ENCODE data around the gene EVA1C.

EVA1C gene

DNA sequence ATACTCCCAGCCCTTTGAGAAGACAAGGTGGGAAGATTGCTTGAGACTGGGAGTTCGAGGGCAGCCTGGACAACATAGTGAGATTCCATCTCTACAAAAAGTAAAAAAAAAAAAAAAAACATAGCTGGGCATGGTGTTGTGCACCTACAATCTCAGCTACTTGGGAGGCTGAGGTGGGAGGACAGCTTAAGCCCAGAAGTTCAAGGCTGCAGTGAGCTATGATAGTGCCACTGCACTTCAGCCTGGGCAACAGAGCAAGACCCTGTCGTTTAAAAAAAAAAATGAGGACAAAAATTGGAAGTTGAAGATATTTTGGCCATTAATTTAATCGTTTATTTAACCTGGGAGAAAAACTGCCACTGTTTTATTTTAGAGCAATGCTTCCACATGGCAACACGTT is 20.8 kb upstream of the EVA1C start:
- DNase-seq: no peak

DNA sequence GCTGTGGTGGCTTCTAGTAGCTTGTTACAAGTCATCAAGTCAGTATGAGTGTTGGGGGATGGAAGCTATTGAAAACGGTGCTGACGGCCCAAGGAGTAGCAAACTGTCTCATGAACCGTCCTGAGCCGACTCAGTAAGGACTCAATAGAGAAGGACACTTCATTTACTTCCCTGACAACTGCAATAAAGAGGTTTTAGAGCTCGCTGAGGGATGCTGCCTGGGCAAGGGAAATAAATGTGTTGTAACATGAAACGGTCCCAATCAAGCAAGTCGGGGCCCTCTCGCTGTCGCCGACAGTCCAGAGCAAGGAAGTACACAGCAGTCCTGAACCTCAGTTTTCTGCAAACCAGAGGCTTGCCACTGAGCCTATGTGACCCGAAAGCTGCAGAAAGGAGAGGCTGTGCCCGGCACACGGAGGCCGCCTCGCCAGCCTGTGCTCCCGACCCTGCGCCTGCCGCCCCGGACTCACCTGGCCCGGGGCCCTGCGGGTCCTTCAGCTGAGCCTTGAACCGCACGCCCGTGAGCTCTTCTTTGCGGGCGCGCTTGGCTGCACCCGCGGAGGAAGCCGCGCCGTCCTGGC is 20.1 kb upstream of the EVA1C start:
- DNase-seq: no peak

DNA sequence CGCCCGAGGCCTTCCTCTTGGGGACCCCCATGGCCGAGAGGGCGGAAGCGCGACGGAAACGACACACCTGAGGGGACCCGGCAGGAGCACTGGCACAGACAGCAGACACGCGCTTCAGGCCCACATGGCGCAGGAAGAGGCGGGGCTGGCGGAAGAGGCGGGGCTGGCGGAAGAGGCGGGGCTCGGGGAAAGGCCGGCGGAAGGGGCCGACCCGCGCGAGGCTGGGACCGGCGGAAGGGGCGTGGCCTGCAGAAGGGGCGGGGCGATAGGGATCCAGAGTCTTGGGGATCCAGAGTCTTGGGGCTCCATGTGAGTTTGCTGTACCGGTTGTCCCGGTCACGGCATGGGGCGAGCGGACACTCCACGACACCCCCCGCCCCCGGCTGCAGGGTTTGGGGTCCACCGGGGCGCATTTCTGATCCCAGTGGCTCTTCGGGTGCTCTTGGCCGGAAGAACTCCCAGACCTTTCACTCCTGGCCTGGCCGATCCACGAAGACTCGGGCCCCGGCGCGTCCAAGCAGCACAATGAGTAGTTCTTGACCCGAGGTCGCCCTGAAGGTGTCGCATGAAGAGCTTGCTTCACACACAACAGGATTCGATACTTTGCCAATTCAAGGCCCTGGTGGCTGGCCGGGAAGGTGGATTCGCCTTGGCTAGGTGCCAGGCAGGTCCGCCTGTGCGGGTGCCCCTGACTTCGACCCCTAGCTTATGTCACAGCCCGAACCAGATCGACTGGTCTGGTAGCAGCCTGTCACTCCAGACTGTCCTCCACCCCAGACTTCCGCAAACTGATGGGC is 19.4 kb upstream of the EVA1C start, which contains the start of gene URB1:
TSS of gene URB1 (minus strand) at position 133 of the 797 bp plus-strand sequence. CDS start at position 31, 102 bp downstream.
- DNase-seq: no peak

DNA sequence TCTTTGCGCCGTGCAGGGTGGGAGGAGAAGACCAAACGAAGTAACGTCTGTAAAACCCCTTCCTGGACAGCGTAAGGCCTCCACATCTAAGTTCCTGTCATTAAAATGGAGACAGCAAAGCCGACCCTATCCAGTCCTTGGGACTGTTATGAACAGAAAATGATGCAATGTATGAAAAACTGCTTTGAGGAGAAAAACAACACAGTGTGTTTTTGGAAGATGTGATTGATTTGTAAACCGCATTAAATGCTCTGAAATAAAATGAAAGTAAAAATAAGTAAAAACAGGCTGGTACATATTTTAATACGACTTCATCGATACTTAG is 18.9 kb upstream of the EVA1C start:
- DNase-seq: peak; percentile 21

DNA sequence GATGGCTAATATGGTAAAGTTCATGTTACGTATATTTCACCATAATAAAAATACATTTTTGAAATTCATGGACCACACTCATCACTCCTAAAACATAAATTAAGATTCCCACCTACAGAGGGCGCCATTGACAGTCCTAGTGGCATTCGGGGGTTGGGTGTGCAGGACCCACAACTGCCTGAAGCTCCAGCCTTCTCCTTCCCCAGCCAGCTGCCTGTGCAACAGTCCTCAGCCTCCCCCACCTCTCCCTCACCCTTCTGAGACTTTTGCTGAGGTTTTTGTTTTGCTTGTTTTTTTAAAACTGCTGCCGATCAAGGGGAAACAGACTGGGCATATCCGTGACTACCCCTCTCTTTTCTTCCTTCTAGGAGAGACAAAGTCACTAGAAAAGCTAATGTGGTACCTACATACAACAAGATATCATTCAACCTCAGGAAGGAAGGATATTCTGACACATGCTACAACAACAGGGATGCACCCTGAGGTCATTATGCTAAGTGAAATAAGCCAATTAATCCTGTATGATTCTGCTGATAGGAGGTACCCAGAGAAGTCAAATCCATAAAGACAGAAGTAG is 9.2 kb upstream of the EVA1C start:
- no peak for DNase-seq

DNA sequence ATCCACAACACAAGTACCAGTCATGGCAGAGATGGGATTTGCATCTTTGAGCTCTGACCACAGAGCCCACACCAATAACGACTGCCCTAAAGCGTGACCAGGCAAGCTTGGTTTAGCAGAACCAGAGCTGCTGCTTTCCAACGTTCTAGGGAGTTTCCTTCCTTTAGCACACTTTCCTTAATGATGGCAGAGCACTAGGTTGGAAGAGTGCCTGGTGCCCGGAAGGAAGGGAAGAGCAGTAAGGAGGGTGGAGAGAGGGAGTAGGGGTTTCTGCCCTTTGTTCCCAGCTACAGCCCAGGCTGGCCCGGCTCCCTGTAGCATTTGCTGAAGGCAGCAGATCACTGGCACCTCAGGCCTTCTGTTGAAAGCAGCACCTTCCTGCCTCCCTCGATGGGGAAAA is 6.1 kb upstream of the EVA1C start:
- DNase-seq: no peak

DNA sequence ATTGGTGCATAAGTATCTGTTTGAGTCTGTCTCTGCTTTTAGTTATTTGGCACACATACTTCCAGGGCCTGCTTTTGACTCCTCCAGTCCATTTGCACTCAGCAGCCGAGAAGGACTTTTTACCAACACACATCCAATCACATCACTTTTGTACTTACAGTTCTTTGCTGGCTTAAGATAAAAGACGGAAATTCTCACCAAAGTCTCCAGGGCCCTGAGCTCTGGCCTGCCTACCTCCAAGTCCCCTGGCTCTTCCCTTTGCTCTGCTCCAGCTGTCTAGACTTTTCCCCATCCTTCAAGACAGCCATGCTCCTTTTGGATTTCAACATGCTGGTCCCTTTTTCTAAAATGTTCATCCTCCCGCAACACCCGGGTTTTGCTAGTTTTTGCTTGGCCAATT is 2.2 kb upstream of the EVA1C start:
- no peak for DNase-seq

DNA sequence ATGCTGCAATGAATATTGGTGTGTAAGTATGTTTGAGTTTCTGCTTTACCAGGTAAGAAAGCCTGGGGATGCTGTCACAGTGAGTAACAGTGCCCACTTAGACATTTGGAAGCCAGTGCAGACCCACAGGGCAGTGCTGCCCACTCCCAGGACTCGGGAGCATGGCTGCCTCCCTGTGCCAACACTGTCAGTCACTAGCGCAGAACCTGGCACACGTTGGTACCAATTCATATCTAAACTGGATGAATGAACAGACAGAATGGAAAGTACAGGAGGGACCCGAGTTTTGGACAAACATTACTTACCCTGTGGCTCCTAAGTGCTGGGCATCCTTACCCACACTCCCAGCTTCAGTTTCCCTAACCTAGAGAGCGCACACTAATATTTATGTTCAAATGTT is 1.6 kb upstream of the EVA1C start:
- DNase-seq: no peak

DNA sequence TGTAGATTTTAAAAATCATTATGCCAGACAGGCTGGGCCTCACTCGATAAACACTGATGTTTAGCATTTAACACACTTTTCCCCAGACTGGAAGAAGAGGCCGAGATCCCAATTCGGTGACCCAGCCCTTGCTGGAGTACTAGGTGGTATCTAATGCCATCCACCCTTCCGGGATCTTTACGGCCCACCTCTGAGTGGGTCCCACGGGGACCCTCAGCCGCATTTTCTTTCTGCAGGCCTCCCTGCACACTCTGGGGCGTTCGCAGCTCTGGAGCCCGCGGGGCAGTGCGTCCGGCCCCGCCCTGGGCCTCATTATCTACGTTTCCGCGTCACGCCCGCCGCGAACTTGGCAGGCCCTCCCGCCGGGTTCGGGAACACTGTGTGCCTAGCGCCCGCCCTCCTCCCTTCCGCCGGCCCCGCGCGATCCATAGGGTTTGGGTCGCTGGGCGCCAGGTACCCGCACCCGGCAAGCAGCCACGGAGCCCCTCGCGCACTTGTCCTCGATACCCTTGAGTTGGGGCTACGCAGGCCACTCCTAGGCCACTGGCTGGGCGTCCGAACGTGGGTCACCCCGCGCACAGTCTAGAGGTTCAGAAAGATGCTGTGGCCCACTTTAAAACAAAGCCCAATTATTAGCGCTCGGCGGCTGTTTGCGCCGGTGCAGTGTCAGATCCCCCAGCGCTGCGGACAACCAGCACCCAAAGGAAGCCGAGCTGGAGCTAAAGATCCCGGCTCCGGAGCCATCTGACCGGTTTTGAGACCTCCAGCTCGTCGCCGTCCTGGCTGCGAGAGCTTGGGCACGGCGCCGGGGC is 950 bp upstream of the EVA1C start:
- DNase-seq: no peak

DNA sequence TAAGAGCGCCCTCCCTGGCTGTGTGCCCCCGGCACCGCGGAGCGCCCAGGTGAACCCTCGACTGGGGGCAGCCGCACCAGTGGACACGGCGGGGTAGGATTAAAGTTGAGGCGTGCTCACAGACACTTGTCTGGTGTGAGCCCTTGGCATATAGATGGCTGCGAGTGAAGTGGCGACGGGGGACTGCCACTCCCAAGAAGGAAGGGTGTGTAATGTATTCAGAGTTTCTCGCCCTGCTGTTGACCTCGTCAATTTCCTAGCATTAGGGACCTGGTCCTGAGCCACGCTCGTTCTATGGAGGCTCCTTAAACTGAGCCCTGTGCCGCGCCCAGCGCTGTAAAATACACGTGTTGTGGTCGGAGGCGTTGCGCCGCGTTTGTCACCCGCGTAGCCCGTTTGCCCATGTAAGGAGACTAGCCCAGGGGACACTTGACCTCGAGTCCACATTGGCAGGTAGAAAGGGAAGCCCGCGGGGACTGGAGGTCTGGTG is 554 bp downstream of the EVA1C start:
- DNase-seq: no peak

DNA sequence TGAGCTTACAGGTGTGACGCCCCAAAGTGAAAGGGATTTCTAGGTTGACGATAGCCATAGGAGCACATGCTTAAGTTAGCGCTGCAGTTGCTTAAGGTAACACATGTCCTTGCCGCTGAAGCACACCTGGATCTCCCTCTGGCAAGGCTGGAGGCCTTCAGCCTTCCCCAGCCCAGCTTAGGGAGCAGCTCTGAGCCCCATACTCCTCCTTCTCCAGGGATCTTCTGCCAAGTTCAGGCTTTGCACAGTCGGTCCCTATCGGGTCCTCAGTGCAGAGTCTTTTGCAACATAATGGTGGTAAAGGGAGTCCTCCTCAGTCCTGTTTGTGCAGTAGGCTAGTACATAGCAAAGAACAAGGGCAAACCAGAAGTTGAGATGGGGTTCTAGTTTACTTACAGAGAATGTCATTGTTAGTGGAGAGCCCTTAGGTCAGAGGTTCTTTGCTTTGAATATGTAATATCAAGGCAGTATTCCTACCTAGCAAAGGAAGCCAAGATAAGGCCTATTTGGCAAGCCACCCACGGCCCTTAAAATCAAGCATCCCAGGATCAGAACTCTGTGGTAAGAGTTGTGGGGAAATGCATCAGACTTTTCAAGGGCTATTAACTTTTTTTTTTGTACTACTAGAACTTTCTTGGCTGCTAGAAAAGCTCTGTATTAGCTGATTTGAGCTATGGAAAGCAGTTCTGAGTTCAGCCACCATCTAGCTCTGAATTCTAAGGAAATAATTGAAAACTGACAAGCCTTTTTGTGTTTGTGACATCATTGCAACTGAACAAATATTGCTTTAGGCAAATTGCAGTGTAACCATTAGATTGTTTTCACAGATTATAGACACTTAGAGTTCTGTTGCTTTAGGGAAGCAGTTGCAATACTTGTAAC is 1.4 kb downstream of the EVA1C start:
- no peak for DNase-seq

DNA sequence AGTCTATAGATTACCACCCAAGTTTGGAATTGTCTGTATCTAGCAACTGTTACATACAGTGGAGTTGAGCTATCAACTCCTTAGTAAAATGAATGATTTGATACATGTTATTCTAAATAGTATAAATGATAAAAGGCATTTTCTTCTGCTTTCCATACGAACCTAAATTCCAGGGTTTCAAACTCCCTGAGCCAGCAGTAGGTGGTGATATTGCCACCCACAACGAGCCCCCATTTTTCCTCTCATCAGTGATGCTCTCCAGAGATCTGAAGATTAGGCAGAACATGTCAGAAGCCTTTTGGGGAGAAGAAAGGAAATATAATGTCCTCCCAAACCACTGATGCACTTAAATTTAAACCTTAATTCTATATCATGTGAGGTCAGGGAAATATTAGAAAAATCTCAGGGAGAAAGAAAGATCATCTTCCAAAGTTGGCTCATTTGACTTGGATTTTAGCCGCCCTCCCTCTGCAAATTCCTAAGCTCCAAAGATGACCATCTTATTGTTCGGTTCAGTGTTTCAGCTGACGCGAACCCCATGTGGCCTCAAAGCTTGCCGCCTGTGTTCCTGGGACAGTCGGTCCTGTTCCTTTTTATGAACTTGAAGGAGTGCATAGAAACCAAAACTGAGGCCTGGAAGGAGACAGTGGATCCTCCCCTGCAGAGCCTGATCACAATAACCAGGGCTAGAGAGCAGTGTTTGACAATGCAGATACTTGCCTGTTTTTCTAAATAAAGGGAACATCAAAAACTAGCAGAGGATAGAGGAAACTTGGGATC is 2.3 kb downstream of the EVA1C start:
- no peak for DNase-seq

DNA sequence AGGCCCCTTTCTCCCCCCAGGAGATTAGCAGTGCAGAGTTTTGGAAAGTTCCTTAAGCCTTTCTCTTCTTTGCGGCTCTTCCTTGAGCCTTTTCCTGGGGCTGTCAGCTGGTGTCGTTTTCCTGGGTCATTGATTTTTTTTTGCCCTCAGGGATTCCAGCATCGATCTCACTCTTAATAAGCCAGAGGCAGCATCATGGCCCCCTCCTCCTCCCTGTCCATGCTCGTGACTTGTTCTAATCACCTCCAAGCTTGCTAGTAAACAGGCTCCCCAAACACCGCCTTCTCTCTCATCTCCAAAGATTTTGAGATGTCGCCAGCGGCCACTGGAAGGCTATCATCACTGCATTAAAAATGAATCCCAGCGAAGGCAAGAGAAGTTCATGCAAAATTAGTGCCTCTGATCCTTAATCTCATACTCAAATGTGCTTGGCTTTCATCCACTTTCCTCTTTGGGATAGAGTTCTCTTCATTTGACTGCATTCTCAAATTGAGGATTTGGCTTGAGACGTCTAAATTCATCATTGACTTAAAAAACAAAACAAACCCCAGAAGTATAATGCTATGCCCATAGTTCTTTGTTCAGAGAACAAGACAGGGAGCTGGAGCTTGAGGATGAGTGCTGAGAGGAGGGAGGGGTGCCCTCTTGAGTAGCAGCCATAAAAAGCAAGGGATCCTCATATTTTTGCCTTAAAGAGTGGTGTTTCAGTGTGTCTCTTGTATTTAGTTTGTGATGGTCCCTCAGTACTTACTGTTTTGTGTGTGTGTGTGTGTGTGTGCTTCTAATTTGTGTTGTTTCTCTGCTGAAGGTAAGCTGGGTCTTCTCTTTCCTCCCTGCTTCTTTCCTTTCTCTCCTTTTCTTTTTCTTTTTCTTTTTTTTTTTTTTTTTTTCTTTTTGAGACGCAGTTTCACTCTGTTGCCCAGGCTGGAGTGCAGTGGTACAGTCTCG is 3.2 kb downstream of the EVA1C start:
- DNase-seq: no peak

DNA sequence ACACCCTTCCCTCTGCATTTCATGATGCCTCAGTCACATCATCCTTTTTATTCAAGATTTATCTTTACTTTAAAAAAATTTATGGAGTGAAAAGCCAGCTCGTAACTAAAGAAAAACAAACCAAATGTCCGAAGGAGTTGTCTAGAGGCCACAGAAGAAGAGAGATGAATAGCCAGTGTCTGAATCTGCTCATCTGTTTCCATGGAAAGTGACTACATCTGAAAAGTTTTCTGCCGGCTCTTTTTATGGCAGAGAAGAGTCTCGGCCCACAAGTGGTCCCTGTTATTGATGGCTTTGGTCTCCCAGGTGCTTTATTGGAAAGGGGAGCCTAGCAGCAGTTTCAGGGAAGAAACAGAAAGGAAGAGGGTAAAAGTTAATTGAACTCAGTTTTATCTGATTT is 5.6 kb downstream of the EVA1C start:
- DNase-seq: no peak

DNA sequence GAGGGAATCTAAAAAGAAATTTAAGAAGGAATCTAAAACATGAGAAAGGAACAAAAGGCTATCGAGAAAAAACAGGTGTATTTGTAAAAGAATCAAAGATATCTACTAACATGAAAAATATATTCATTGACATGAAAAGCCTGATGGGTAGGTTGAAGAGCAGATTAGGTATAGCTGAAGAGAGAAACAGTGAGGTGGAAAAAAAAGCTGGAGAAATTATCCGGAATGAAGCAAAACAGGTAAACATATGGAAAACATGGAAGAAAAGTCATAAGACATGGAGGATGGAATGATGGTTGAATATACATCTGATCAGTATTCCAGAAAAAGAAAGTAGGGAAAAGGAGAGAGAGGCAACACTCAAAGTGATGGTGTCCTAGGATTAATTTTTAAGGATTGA is 9.6 kb downstream of the EVA1C start:
- DNase-seq: no peak

DNA sequence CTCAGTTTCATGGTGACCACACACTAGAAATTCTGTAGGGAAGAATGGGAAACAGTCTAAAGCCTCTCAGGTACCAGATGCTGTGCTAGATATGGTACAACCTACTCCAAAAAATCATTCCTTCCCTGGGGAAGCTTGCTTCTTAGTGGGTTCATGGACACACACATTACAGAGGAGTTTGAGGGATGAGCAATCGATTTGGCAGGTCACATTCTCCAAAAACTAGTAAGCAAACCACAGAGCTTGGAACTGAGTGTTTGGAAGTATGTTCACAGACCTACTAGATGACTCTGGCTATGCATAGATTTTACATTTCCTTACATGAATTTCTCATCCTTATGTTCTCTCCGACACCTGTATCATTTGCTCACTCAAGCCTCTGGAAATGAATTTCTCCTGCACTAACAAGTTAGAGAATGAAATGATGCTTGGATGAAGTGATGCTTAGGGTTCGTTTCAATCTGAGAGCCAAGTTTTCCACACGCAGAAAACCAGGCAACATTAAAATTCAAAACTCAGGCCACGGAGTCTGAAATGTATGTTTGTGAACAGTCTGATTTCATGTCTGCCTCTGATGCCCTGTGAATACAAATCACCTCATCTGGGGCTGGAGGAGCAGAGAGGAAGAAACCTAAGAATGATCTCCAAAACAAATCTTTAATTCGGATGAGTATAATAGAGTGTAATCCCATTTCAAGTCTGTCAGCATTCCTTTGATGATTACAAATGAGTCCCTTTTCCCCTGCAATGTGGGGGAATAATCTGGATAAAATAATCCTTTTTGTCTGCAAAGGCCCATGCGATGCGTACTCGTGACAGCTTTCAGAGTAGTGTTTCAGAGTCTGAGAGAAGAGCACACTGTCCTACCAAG is 11.0 kb downstream of the EVA1C start:
- DNase-seq: no peak

DNA sequence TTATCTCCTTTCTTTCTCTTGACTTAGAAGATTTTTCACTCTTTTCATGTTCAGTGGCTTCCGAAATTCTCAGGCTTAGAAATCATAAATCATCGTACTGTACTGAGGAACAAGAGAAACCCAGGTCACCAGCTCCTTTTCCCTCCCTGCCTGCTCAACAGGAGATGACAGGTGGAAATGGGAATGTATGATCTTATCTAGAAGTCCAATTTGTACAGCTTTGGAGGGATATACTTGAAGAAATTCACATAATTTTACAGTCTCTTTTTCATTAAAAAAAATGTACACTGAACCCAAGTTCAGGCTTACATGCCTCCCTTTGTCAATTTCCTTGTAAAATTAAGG is 11.7 kb downstream of the EVA1C start:
- no peak for DNase-seq

DNA sequence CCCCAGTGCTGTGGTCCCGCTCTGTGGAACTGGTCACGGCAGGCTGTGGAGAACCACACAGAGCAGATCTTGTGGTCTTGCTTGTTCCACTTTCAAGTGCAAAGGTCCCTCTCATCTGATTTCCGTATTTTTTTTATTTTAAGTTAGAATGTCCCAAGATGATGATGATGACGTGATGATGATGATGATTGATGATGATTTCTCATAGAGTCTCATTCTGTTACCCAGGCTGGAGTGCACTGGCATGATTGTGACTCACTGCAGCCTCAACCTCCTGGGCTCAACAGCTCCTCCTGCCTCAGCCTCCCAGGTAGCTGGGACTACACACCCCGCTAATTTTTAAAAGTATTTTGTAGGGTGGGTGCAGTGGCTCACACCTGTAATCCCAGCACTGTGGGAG is 12.2 kb downstream of the EVA1C start:
- DNase-seq: no peak

DNA sequence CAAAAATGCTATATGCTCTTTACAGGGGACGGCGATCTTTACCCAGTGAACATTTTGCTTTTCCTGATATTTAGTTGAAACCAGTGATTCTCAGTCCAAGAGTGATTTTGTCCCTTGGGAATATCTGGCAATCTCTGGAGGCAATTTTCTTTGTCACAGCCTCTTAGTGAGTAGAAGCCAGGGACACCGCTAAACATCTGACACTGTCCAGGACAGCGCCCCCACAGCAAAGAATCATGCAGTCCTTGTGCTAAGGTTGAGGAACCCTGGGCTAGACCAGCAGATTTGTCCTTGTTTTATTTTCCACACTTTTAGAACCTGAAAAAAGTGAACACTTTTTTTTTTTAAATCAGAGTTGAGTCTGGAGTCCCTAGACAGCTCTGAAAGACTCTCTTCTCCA is 13.1 kb downstream of the EVA1C start:
- no peak for DNase-seq

DNA sequence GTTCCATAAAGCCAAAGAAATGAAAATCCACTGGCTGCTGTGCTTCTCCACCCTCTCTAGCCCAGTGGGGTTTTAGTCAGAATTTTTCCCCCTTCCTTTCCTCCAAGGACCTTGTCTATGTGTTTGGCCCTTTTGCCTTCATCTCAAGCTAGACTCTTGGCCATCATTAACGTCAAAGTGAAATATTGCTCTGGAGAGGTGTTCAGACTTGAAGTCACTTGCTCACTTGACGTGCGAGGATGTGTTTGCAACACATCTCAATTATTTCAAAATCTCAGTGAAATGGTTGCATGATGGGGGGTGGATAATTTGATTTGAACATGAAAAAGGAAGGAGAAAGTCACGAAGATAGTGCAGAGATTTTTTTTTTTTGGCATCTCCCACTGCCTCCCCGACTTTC is 13.6 kb downstream of the EVA1C start:
- DNase-seq: no peak
